ENCODE data around the gene MRGPRE.

- TF ChIP-seq EP300 (IDR thresholded peaks at IDR 0.05) (no peak), CTCF (IDR thresholded peaks at IDR 0.05) (peak; percentile 24 to 55 (median 37))
Observed at GRCh38 chr11:3195251-3196160, 36.7 kb downstream of the MRGPRE start.
